ENCODE measurements around the gene SDK2.

DNA sequence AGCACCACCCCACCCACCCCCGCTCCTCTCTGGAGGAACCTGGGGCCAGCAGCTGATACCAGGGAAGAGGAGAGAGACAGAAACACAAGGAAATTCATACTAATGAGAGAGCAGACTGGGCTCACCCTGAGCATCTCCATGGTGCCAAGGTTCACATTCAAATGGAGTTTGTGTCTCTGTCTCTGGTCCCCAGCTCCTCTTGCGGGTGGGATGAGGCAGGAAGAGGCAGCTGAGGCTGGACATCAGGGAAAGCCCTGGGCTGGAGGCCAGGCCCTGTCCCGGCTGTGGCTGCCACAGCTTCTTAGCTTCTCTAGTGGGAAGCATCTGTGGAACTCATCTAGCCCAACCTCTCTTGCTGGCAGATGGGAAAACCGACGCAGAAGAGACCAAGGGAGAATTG, 121.5 kb downstream of the SDK2 start:
- TF ChIP-seq, protein P1, sequence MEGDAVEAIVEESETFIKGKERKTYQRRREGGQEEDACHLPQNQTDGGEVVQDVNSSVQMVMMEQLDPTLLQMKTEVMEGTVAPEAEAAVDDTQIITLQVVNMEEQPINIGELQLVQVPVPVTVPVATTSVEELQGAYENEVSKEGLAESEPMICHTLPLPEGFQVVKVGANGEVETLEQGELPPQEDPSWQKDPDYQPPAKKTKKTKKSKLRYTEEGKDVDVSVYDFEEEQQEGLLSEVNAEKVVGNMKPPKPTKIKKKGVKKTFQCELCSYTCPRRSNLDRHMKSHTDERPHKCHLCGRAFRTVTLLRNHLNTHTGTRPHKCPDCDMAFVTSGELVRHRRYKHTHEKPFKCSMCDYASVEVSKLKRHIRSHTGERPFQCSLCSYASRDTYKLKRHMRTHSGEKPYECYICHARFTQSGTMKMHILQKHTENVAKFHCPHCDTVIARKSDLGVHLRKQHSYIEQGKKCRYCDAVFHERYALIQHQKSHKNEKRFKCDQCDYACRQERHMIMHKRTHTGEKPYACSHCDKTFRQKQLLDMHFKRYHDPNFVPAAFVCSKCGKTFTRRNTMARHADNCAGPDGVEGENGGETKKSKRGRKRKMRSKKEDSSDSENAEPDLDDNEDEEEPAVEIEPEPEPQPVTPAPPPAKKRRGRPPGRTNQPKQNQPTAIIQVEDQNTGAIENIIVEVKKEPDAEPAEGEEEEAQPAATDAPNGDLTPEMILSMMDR (IDR thresholded peaks at IDR 0.05) = no peak
- TF ChIP-seq POLR2A (IDR thresholded peaks at IDR 0.05) = no peak

All from right lobe of liver (tissue), 4 donors.